ENCODE results near the gene HCRT. TPM values are rescaled to one million over a fixed set of nuclear protein-coding genes. Genes with fewer than 3 reads are reported as not detected.

Gene HCRT
- total RNA-seq, 1 experiment from 2014 or later, result not detected

DNA sequence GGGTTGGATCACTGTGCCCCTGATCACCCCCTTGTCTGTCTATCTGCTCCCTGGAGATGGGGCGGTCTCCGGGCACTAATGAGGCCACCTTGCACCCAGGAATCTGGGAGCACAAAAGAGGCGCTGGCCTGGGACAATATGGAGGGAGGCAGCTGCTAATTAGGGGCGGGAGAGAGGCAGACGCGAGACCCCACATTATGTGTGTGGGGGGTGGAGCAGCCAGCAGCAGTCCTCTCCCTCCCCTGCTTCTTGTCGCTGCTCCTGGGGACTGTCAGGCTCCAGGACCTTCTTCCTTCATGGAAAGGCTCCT, 324 bp upstream of the HCRT start:
- no peaks in the 10 kb centered on the region for H3K9me3 ChIP-seq (ENCODE audit: low read depth, low read length, poor library complexity, severe bottlenecking)
- ChIA-PET CTCF (no interaction called here), POLR2A (ENCODE audit: low non-redundant PET) (interaction anchor here (0.7 kb wide), 1 partner anchor 8 kb away, joined by 4 read pairs; no protein-coding TSS in a partner anchor)
- intact Hi-C loops (cut with micrococcal nuclease; ENCODE audit: unreplicated experiment), result no loop called here
- no peak overlapping the region for H3K27ac ChIP-seq (ENCODE audit: low read depth, low read length, poor library complexity, severe bottlenecking)
- no TSS peak for BruUV-seq (replicated peaks)
- TF ChIP-seq EZH2 (IDR thresholded peaks at IDR 0.05; ENCODE audit: borderline replicate concordance, low read depth, low read length, poor library complexity, severe bottlenecking), result no peak
- TF ChIP-seq, protein P1, sequence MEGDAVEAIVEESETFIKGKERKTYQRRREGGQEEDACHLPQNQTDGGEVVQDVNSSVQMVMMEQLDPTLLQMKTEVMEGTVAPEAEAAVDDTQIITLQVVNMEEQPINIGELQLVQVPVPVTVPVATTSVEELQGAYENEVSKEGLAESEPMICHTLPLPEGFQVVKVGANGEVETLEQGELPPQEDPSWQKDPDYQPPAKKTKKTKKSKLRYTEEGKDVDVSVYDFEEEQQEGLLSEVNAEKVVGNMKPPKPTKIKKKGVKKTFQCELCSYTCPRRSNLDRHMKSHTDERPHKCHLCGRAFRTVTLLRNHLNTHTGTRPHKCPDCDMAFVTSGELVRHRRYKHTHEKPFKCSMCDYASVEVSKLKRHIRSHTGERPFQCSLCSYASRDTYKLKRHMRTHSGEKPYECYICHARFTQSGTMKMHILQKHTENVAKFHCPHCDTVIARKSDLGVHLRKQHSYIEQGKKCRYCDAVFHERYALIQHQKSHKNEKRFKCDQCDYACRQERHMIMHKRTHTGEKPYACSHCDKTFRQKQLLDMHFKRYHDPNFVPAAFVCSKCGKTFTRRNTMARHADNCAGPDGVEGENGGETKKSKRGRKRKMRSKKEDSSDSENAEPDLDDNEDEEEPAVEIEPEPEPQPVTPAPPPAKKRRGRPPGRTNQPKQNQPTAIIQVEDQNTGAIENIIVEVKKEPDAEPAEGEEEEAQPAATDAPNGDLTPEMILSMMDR (conservative IDR thresholded peaks at IDR 0.05; ENCODE audit: low read depth, low read length), result no peak
- peaks cover 4% of the 10 kb centered on the region for H3K4me1 ChIP-seq (ENCODE audit: insufficient read depth, low read length, poor library complexity, severe bottlenecking)
- H3K36me3 ChIP-seq (ENCODE audit: insufficient read depth, low read length, poor library complexity, severe bottlenecking), result no peaks in the 10 kb centered on the region
- H3K27me3 ChIP-seq (replicated peaks; ENCODE audit: insufficient read depth, low read depth, low read length, poor library complexity), result no peaks in the 10 kb centered on the region
- no peak overlapping the region for H3K4me3 ChIP-seq (ENCODE audit: low read depth, low read length, poor library complexity, severe bottlenecking)
- DNase-seq (ENCODE audit: low spot score), result no peak

DNA sequence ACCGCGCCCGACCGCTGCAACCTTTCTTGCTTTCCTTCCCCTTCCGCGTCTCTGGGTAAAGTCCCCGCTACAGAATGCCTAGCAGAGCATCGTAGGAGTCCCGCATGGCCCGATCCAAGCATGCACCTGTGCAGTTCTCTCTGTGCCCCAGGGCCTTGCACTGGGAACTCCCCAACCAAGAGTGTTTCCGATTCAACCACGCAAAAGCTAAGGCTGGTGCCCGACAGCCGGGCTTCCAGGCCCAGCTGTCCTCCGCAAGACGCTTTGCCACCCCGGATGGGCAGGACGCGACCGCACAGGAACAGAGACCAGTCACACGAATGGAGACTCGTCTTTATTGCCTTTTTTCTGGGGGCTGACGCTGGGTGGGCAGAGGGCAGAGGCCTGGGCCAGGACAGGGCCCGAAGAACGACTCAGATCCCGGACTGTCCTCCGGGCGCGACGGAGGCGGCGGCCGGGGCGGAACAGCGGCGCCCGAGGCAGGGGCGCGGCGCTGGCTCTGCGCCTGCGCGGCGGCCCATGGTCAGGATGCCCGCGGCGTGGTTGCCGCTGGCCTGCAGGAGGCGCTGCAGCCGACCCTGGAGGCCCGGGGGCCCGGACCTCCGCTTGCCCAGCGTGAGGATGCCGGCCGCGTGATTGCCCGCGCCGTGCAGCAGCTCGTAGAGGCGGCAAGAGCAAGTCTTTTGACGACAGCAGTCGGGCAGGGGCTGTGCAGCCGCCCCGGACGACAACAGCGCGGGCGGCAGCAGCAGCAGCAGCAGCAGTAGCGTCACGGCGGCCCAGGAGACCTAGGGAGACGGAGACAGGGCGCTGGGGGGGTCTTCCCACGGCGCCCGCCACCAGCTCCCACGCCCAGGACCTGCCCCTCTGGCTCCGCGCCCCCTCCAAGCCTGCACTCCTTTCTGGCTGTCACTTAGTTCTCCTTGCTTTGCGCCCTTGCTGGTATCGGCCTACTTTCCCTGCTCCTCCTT, 1.2 kb downstream of the HCRT start:
- Histone ChIP-seq H3K4me3 (ENCODE audit: low read depth, low read length, poor library complexity, severe bottlenecking) (peak overlapping the region; percentile 45), H3K9me3 (ENCODE audit: low read depth, low read length, poor library complexity, severe bottlenecking) (no peaks in the 10 kb centered on the region), H3K27me3 (replicated peaks; ENCODE audit: insufficient read depth, low read depth, low read length, poor library complexity) (no peaks in the 10 kb centered on the region), H3K27ac (ENCODE audit: low read depth, low read length, poor library complexity, severe bottlenecking) (no peak overlapping the region), H3K36me3 (ENCODE audit: insufficient read depth, low read length, poor library complexity, severe bottlenecking) (no peaks in the 10 kb centered on the region), H3K4me1 (ENCODE audit: insufficient read depth, low read length, poor library complexity, severe bottlenecking) (peaks cover 4% of the 10 kb centered on the region)
- intact Hi-C loops (cut with micrococcal nuclease; ENCODE audit: unreplicated experiment), result no loop called here
- no TSS peak for BruUV-seq (replicated peaks)
- TF ChIP-seq EZH2 (IDR thresholded peaks at IDR 0.05; ENCODE audit: borderline replicate concordance, low read depth, low read length, poor library complexity, severe bottlenecking), result no peak
- TF ChIP-seq, protein P1 (conservative IDR thresholded peaks at IDR 0.05; ENCODE audit: low read depth, low read length), result peak; percentile 60
- CTCF ChIA-PET, result interaction anchor here (0.5 kb wide), 1 partner anchor 171 kb away, joined by 6 read pairs; no protein-coding TSS in a partner anchor
- POLR2A ChIA-PET (ENCODE audit: low non-redundant PET), result no interaction called here
- DNase-seq (ENCODE audit: low spot score), result peak; percentile 63

DNA sequence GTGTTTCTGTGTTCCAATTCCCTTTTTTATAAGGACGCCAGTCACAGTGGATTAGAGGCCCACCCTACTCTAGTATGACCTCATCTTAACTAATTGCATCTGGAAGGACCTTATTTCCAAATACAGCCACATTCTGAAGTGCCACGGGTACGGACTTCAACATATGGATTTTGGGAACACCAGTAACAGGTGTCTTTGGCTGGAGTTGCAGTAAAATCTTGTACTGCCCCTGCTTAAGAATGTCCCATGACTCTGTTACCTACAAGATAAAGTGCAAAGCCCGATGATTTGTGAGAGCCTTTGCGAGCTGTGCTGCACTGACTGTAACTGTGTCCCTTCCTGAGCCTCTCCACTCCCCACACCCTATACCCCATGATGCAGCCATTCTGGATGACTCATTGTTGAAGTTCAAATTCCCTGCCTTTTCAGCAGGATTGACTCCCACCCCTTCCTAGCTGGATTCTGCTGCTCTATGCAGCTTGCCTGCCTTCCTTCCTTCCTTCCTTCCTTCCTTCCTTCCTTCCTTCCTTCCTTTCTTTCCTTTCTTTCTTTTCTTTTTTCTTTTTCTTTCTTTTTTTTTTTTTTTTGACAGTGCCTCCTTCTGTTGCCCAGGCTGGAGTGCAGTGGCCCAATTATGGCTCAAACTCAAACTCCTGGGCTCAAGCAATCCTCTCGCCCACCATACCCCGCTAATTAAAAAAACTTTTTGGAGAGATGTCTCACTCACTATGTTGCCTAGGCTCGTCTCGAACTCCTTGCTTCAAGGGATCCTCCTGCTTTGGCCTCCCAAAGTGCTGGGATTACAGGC, 2.1 kb downstream of the HCRT start:
- no peak overlapping the region for H3K27ac ChIP-seq (ENCODE audit: low read depth, low read length, poor library complexity, severe bottlenecking)
- H3K36me3 ChIP-seq (ENCODE audit: insufficient read depth, low read length, poor library complexity, severe bottlenecking), result no peaks in the 10 kb centered on the region
- no peaks in the 10 kb centered on the region for H3K27me3 ChIP-seq (replicated peaks; ENCODE audit: insufficient read depth, low read depth, low read length, poor library complexity)
- POLR2A ChIA-PET (ENCODE audit: low non-redundant PET), result no interaction called here
- peak; percentile 41 for DNase-seq (ENCODE audit: low spot score)
- CTCF ChIA-PET, result no interaction called here
- no TSS peak for BruUV-seq (replicated peaks)
- peaks cover 4% of the 10 kb centered on the region for H3K4me1 ChIP-seq (ENCODE audit: insufficient read depth, low read length, poor library complexity, severe bottlenecking)
- H3K9me3 ChIP-seq (ENCODE audit: low read depth, low read length, poor library complexity, severe bottlenecking), result no peaks in the 10 kb centered on the region
- TF ChIP-seq, protein P1 (conservative IDR thresholded peaks at IDR 0.05; ENCODE audit: low read depth, low read length), result no peak
- no peak for TF ChIP-seq EZH2 (IDR thresholded peaks at IDR 0.05; ENCODE audit: borderline replicate concordance, low read depth, low read length, poor library complexity, severe bottlenecking)
- peak overlapping the region; percentile 45 for H3K4me3 ChIP-seq (ENCODE audit: low read depth, low read length, poor library complexity, severe bottlenecking)
- intact Hi-C loops (cut with micrococcal nuclease; ENCODE audit: unreplicated experiment), result no loop called here
